Measurements from ENCODE around the gene IDUA.
"Not testable (repeated sequence)": the region's sequence is repeated elsewhere in the genome, so short reads cannot be mapped to it uniquely, and the experiment has no call there.

Gene IDUA

GRCh38 chr4:971666-972500 lies 15.0 kb upstream of the IDUA start:
- no peak for DNase-seq (ENCODE audit: extremely low spot score)
- ChIA-PET POLR2A (interaction anchor here (2.7 kb wide), 1 partner anchor 40 kb away, joined by 7 read pairs; the partner anchor contains the start of genes GAK and TMEM175), CTCF (interaction anchor here (0.6 kb wide), 1 partner anchor 131 kb away, joined by 3 read pairs; no protein-coding TSS in a partner anchor)
- TF ChIP-seq NFRKB (IDR thresholded peaks at IDR 0.05) (no peak), SUZ12 (IDR thresholded peaks at IDR 0.05) (no peak)

- TF ChIP-seq ELF4 (IDR thresholded peaks at IDR 0.05) (no peak), TARDBP (IDR thresholded peaks at IDR 0.05) (no peak), L3MBTL2 (conservative IDR thresholded peaks at IDR 0.05) (no peak), PKNOX1 (IDR thresholded peaks at IDR 0.05) (no peak), HDGF (IDR thresholded peaks at IDR 0.05; ENCODE audit: borderline replicate concordance) (no peak)
- POLR2A ChIA-PET: interaction anchor here (2.7 kb wide), 1 partner anchor 41 kb away, joined by 7 read pairs; the partner anchor contains the start of genes GAK and TMEM175
- CTCF ChIA-PET: no interaction called here
- peak; percentile 53 for DNase-seq (ENCODE audit: extremely low spot score)
Observed at GRCh38 chr4:972651-973424, 14.0 kb upstream of the IDUA start.

- DNase-seq (ENCODE audit: extremely low spot score): peak; percentile 100
- no peak for TF ChIP-seq SP1 (IDR thresholded peaks at IDR 0.05)
- TF ChIP-seq LEF1 (IDR thresholded peaks at IDR 0.05; ENCODE audit: borderline replicate concordance): 0 out of 2 replicates have a peak, but pooled peaks have one; percentile 66
- no peak for TF ChIP-seq ARNT (IDR thresholded peaks at IDR 0.05)
- no peak for TF ChIP-seq FOXA1 (IDR thresholded peaks at IDR 0.05)
- TF ChIP-seq FOXM1 (IDR thresholded peaks at IDR 0.05; ENCODE audit: borderline replicate concordance): no peak
- TF ChIP-seq TARDBP (IDR thresholded peaks at IDR 0.05): no peak
- TF ChIP-seq NFRKB (IDR thresholded peaks at IDR 0.05): no peak
- TF ChIP-seq CTBP1 (IDR thresholded peaks at IDR 0.05; ENCODE audit: borderline replicate concordance): no peak
- CTCF ChIA-PET: no interaction called here
- POLR2A ChIA-PET: interaction anchor here (2.7 kb wide), 1 partner anchor 41 kb away, joined by 7 read pairs; the partner anchor contains the start of genes GAK and TMEM175
Observed at GRCh38 chr4:973431-974397, 13.1 kb upstream of the IDUA start, which contains the start of gene DGKQ. TSS of gene DGKQ (minus strand) at chr4:973569. CDS start at chr4:973482, 87 bp downstream.

GRCh38 chr4:974668-975067 lies 12.2 kb upstream of the IDUA start:
- TF ChIP-seq ELF4 (IDR thresholded peaks at IDR 0.05) (no peak), SUZ12 (IDR thresholded peaks at IDR 0.05) (no peak), CTBP1 (IDR thresholded peaks at IDR 0.05; ENCODE audit: borderline replicate concordance) (no peak), FOXM1 (IDR thresholded peaks at IDR 0.05; ENCODE audit: borderline replicate concordance) (no peak), SP1 (IDR thresholded peaks at IDR 0.05) (no peak), L3MBTL2 (conservative IDR thresholded peaks at IDR 0.05) (no peak), FOXK2 (IDR thresholded peaks at IDR 0.05) (no peak), BHLHE40 (IDR thresholded peaks at IDR 0.05; ENCODE audit: borderline replicate concordance) (no peak), HDGF (IDR thresholded peaks at IDR 0.05; ENCODE audit: borderline replicate concordance) (no peak), ZNF384 (IDR thresholded peaks at IDR 0.05) (no peak), TARDBP (IDR thresholded peaks at IDR 0.05) (no peak), NFRKB (IDR thresholded peaks at IDR 0.05) (no peak), PKNOX1 (IDR thresholded peaks at IDR 0.05) (no peak), LEF1 (IDR thresholded peaks at IDR 0.05; ENCODE audit: borderline replicate concordance) (no peak), ARNT (IDR thresholded peaks at IDR 0.05) (no peak), FOXA1 (IDR thresholded peaks at IDR 0.05) (no peak)
- ChIA-PET POLR2A (no interaction called here), CTCF (no interaction called here)
- DNase-seq (ENCODE audit: extremely low spot score): no peak

GRCh38 chr4:976016-976415 lies 10.8 kb upstream of the IDUA start:
- CTCF ChIA-PET; POLR2A ChIA-PET; DNase-seq (ENCODE audit: extremely low spot score): not testable (repeated sequence)

- CTCF ChIA-PET: interaction anchor here (0.6 to 1.0 kb wide), 2 partner anchors 8 kb away, joined by 3 read pairs; partner anchors contain the start of gene IDUA
- TF ChIP-seq ZNF384 (IDR thresholded peaks at IDR 0.05) (no peak), CTBP1 (IDR thresholded peaks at IDR 0.05; ENCODE audit: borderline replicate concordance) (no peak), TARDBP (IDR thresholded peaks at IDR 0.05) (no peak), ARNT (IDR thresholded peaks at IDR 0.05) (no peak), FOXK2 (IDR thresholded peaks at IDR 0.05) (no peak), FOXA1 (IDR thresholded peaks at IDR 0.05) (no peak), LEF1 (IDR thresholded peaks at IDR 0.05; ENCODE audit: borderline replicate concordance) (no peak), NFRKB (IDR thresholded peaks at IDR 0.05) (no peak), PKNOX1 (IDR thresholded peaks at IDR 0.05) (no peak), ELF4 (IDR thresholded peaks at IDR 0.05) (no peak), L3MBTL2 (conservative IDR thresholded peaks at IDR 0.05) (no peak), SUZ12 (IDR thresholded peaks at IDR 0.05) (no peak), FOXM1 (IDR thresholded peaks at IDR 0.05; ENCODE audit: borderline replicate concordance) (no peak), HDGF (IDR thresholded peaks at IDR 0.05; ENCODE audit: borderline replicate concordance) (no peak), SP1 (IDR thresholded peaks at IDR 0.05) (no peak), BHLHE40 (IDR thresholded peaks at IDR 0.05; ENCODE audit: borderline replicate concordance) (no peak)
- no peak for DNase-seq (ENCODE audit: extremely low spot score)
- POLR2A ChIA-PET: interaction anchor here (1.3 kb wide), 1 partner anchor 197 kb away, joined by 3 read pairs; no protein-coding TSS in a partner anchor
Observed at GRCh38 chr4:978957-979701, 7.7 kb upstream of the IDUA start.
